Hepatocyte (in vitro differentiated cells): ENCODE measurements around the gene CNTNAP2.

Experiments
- EZH2 ChIP-seq: fragments of 200-600 bp; sonication (generic); IDR thresholded peaks from 2 replicates; pipeline ENCODE4 v1.6.1; 2016; ENCODE audit warnings: antibody characterized with exemption, mild to moderate bottlenecking, borderline replicate concordance
- EZH2phosphoT487 ChIP-seq: fragments of 200-600 bp; sonication (generic); IDR thresholded peaks from one replicate; pipeline ENCODE4 v1.6.1; 2018; ENCODE audit warnings: antibody characterized with exemption, mild to moderate bottlenecking, low read depth, moderate library complexity; ENCODE audit not compliant: unreplicated experiment, severe bottlenecking
- TF ChIP-seq, protein P1 (sequence below): fragments of 200-600 bp; sonication (generic); IDR thresholded peaks from 2 replicates; pipeline ENCODE4 v1.5.1; 2016; ENCODE audit warnings: antibody characterized with exemption, mild to moderate bottlenecking; ENCODE audit not compliant: poor library complexity

DNA sequence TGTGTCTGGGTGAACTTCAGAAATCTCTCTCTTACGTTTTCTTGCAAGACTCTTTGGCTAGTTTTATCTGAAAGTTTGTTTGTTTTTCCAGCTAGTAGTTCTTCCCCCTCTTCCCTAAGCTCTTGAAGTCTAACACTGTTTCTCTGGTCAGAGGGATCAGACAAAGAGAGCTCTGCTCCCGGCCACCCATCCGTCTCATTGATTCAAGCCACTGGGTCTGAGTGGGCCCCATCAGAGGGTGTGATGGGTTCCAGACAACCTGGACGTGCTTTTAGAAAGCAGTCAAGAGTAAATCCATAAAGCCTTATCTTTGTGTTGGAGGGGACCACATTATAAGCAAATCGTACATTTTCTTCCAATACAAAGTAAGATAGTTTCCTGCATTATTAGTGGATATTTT is 2231.4 kb downstream of the CNTNAP2 start:
- TF ChIP-seq, protein P1, sequence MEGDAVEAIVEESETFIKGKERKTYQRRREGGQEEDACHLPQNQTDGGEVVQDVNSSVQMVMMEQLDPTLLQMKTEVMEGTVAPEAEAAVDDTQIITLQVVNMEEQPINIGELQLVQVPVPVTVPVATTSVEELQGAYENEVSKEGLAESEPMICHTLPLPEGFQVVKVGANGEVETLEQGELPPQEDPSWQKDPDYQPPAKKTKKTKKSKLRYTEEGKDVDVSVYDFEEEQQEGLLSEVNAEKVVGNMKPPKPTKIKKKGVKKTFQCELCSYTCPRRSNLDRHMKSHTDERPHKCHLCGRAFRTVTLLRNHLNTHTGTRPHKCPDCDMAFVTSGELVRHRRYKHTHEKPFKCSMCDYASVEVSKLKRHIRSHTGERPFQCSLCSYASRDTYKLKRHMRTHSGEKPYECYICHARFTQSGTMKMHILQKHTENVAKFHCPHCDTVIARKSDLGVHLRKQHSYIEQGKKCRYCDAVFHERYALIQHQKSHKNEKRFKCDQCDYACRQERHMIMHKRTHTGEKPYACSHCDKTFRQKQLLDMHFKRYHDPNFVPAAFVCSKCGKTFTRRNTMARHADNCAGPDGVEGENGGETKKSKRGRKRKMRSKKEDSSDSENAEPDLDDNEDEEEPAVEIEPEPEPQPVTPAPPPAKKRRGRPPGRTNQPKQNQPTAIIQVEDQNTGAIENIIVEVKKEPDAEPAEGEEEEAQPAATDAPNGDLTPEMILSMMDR = no peak
- TF ChIP-seq EZH2 (no peak), EZH2phosphoT487 (no peak)
